ENCODE measurements around the gene LRRC3. TPM values are rescaled to one million over a fixed set of nuclear protein-coding genes. Genes with fewer than 3 reads are reported as not detected.

Gene LRRC3
- total RNA-seq, 1 experiment from 2014 or later = 5.7 TPM

- no peak overlapping the region for H3K27ac Mint-ChIP-seq
- no peak for ATAC-seq
- DNase-seq (ENCODE audit: low spot score) = no peak
- POLR2A ChIA-PET = no interaction called here
- CTCF ChIA-PET = no interaction called here
- H3K36me3 Mint-ChIP-seq = peaks cover 11% of the 10 kb centered on the region; the same call in 1 of the 2 replicates
- no peaks in the 10 kb centered on the region for H3K27me3 Mint-ChIP-seq (ENCODE audit: low read depth)
- H3K4me3 Mint-ChIP-seq = no peak overlapping the region
- peaks cover 15% of the 10 kb centered on the region for H3K9me3 Mint-ChIP-seq
- no peaks in the 10 kb centered on the region for H3K4me1 Mint-ChIP-seq
- TF ChIP-seq ATF2 (CRISPR knock-in tag; IDR thresholded peaks at IDR 0.05; ENCODE audit: borderline replicate concordance, low read depth) (no peak), MYBL2 (CRISPR knock-in tag; IDR thresholded peaks at IDR 0.05) (no peak), OVOL2 (CRISPR knock-in tag; IDR thresholded peaks at IDR 0.05; ENCODE audit: borderline replicate concordance) (no peak), ZNF532 (CRISPR knock-in tag; IDR thresholded peaks at IDR 0.05; ENCODE audit: borderline replicate concordance) (no peak), CDX4 (CRISPR knock-in tag; IDR thresholded peaks at IDR 0.05; ENCODE audit: borderline replicate concordance) (no peak), ZNF121 (CRISPR knock-in tag; IDR thresholded peaks at IDR 0.05) (no peak), ZNF281 (CRISPR knock-in tag; IDR thresholded peaks at IDR 0.05) (no peak), NR1H2 (CRISPR knock-in tag; IDR thresholded peaks at IDR 0.05) (no peak), IRF2 (CRISPR knock-in tag; IDR thresholded peaks at IDR 0.05; ENCODE audit: borderline replicate concordance, low read depth) (no peak), ZNF263 (CRISPR knock-in tag; IDR thresholded peaks at IDR 0.05; ENCODE audit: low read depth) (no peak), ARID4B (CRISPR knock-in tag; IDR thresholded peaks at IDR 0.05; ENCODE audit: borderline replicate concordance) (no peak), GRHL2 (CRISPR knock-in tag; IDR thresholded peaks at IDR 0.05; ENCODE audit: insufficient replicate concordance, severe bottlenecking) (no peak)
Observed at GRCh38 chr21:44418108-44418875, 37.0 kb upstream of the LRRC3 start.
